Esophagus squamous epithelium (tissue), 4 donors: Measurements from ENCODE around the gene S100B.

Source experiments
- CTCF ChIP-seq, 6 experiments: fragments of 450-650 bp in 4 of 6; fragments of 200-600 bp in 2 of 6; sonication (generic) in 2 of 6; IDR thresholded peaks; one replicate each; pipeline ENCODE4 v1.5.1; 2016 to 2019; ENCODE audit warnings: antibody characterized with exemption in 6 of 6, mild to moderate bottlenecking in 4 of 6, moderate library complexity in 4 of 6
- POLR2A ChIP-seq, 4 donors: fragments of 450-650 bp; IDR thresholded peaks; one replicate each; pipeline ENCODE4 v1.6.1; 2017; ENCODE audit warnings: antibody characterized with exemption in 4 of 4, mild to moderate bottlenecking in 4 of 4, moderate library complexity in 3 of 4

- no peak for TF ChIP-seq CTCF (IDR thresholded peaks at IDR 0.05)
- no peak for TF ChIP-seq POLR2A (IDR thresholded peaks at IDR 0.05)
Observed at GRCh38 chr21:46616050-46616449, 11.2 kb upstream of the S100B start.
